ENCODE data around the gene GBF1. TPM values are rescaled to one million over a fixed set of nuclear protein-coding genes. Genes with fewer than 3 reads are reported as not detected.

GBF1 gene
- polyA plus RNA-seq, 1 donor from 2014 or later, result 14.9 TPM

DNA sequence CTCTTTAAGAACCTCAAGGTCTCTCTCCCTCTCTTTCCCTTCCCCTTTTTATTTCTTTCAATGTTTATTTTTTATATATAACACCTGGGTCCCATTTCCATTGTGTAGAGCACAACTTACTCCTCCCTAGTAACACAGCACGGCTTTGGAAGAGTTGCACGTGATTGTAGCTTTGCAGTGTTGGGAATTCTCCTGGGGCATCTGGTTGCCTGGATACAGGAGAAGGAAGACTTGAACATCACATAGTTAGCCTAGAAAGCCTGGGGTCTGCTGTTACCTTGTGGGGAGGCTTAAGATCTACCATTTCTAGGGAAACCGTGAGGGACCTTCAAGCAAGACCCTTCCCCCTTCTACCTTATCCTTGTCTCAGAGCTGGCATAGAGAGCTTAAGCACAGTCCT, 109.1 kb downstream of the GBF1 start:
- Histone ChIP-seq H4K20me1 (ENCODE audit: insufficient read depth) (no peaks in the 10 kb centered on the region), H3K27me3 (ENCODE audit: insufficient read depth, low read depth, low read length) (no peaks in the 10 kb centered on the region), H3K79me2 (replicated peaks; ENCODE audit: insufficient read depth, low read length) (no peaks in the 10 kb centered on the region), H3K36me3 (ENCODE audit: insufficient read depth, low read length) (no peaks in the 10 kb centered on the region), H3K27ac (ENCODE audit: low read length) (peak overlapping the region; percentile 53), H3K4me3 (ENCODE audit: low read length) (peak overlapping the region; percentile 46), H3F3A (ENCODE audit: insufficient read depth, low read length, poor library complexity, severe bottlenecking) (no peaks in the 10 kb centered on the region), H3K4me2 (ENCODE audit: low read length) (no peak overlapping the region), H3K9me3 (ENCODE audit: low read length) (no peaks in the 10 kb centered on the region), H3K9me2 (ENCODE audit: insufficient read depth, low read length) (no peaks in the 10 kb centered on the region), H2AFZ (ENCODE audit: low read depth, low read length) (no peak overlapping the region), H3K9ac (ENCODE audit: low read length) (peak overlapping the region; percentile 16)
- no peak for TF ChIP-seq TAF1 (IDR thresholded peaks at IDR 0.05; ENCODE audit: low read depth)
- TF ChIP-seq, protein P1, sequence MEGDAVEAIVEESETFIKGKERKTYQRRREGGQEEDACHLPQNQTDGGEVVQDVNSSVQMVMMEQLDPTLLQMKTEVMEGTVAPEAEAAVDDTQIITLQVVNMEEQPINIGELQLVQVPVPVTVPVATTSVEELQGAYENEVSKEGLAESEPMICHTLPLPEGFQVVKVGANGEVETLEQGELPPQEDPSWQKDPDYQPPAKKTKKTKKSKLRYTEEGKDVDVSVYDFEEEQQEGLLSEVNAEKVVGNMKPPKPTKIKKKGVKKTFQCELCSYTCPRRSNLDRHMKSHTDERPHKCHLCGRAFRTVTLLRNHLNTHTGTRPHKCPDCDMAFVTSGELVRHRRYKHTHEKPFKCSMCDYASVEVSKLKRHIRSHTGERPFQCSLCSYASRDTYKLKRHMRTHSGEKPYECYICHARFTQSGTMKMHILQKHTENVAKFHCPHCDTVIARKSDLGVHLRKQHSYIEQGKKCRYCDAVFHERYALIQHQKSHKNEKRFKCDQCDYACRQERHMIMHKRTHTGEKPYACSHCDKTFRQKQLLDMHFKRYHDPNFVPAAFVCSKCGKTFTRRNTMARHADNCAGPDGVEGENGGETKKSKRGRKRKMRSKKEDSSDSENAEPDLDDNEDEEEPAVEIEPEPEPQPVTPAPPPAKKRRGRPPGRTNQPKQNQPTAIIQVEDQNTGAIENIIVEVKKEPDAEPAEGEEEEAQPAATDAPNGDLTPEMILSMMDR (IDR thresholded peaks at IDR 0.05; ENCODE audit: poor library complexity, severe bottlenecking), result no peak
- no peak for TF ChIP-seq SMC3 (conservative IDR thresholded peaks at IDR 0.05; ENCODE audit: poor library complexity)
- TF ChIP-seq RAD21 (conservative IDR thresholded peaks at IDR 0.05), result no peak
- TF ChIP-seq EP300 (conservative IDR thresholded peaks at IDR 0.05; ENCODE audit: poor library complexity, severe bottlenecking), result no peak
- no peak for TF ChIP-seq POLR2AphosphoS5 (IDR thresholded peaks at IDR 0.05)
- TF ChIP-seq EZH2 (IDR thresholded peaks at IDR 0.05; ENCODE audit: borderline replicate concordance, insufficient read depth, low read length, poor library complexity, severe bottlenecking), result no peak
- TF ChIP-seq MXI1 (conservative IDR thresholded peaks at IDR 0.05; ENCODE audit: poor library complexity, severe bottlenecking), result no peak
- TF ChIP-seq, protein P2, sequence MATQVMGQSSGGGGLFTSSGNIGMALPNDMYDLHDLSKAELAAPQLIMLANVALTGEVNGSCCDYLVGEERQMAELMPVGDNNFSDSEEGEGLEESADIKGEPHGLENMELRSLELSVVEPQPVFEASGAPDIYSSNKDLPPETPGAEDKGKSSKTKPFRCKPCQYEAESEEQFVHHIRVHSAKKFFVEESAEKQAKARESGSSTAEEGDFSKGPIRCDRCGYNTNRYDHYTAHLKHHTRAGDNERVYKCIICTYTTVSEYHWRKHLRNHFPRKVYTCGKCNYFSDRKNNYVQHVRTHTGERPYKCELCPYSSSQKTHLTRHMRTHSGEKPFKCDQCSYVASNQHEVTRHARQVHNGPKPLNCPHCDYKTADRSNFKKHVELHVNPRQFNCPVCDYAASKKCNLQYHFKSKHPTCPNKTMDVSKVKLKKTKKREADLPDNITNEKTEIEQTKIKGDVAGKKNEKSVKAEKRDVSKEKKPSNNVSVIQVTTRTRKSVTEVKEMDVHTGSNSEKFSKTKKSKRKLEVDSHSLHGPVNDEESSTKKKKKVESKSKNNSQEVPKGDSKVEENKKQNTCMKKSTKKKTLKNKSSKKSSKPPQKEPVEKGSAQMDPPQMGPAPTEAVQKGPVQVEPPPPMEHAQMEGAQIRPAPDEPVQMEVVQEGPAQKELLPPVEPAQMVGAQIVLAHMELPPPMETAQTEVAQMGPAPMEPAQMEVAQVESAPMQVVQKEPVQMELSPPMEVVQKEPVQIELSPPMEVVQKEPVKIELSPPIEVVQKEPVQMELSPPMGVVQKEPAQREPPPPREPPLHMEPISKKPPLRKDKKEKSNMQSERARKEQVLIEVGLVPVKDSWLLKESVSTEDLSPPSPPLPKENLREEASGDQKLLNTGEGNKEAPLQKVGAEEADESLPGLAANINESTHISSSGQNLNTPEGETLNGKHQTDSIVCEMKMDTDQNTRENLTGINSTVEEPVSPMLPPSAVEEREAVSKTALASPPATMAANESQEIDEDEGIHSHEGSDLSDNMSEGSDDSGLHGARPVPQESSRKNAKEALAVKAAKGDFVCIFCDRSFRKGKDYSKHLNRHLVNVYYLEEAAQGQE (IDR thresholded peaks at IDR 0.05; ENCODE audit: borderline replicate concordance), result no peak

DNA sequence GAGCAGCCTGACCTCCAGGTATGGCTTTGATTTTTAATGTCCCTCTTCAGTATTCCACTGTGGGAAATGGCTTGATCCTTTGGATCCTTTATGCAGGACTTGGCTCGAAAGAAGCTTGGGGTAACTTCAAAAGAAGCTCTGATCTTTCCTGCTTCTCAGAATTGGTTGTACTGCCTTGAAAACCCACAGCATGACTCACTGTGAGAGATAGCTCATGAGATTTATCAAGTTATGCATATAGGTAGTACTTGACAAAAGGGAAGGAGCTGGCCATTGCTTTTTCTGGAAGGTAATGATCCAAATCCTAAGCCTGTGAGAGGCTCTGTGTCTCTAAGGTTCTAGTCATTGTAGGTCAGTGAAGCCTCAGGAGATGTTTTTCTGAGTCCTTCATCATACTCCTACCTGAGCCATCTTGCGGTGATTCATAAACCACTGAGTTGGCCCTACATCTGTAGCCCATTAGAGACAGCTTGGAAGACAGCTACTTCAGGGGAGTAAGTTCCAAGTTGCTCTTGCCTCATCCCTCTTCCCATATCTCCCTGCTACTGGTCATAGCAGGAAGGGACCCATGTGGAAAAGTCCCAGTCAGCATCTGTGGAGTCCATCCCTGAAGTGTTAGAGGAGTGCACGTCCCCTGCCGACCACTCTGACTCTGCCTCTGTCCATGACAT, 113.5 kb downstream of the GBF1 start:
- Histone ChIP-seq H3K27me3 (ENCODE audit: insufficient read depth, low read depth, low read length) (no peaks in the 10 kb centered on the region), H3K27ac (ENCODE audit: low read length) (no peak overlapping the region), H3F3A (ENCODE audit: insufficient read depth, low read length, poor library complexity, severe bottlenecking) (no peaks in the 10 kb centered on the region), H3K9me3 (ENCODE audit: low read length) (no peaks in the 10 kb centered on the region), H3K4me2 (ENCODE audit: low read length) (no peak overlapping the region), H4K20me1 (ENCODE audit: insufficient read depth) (no peaks in the 10 kb centered on the region), H3K79me2 (replicated peaks; ENCODE audit: insufficient read depth, low read length) (no peaks in the 10 kb centered on the region), H3K36me3 (ENCODE audit: insufficient read depth, low read length) (peaks cover 6% of the 10 kb centered on the region), H3K9me2 (ENCODE audit: insufficient read depth, low read length) (no peaks in the 10 kb centered on the region), H2AFZ (ENCODE audit: low read depth, low read length) (no peak overlapping the region), H3K4me3 (ENCODE audit: low read length) (no peak overlapping the region), H3K9ac (ENCODE audit: low read length) (no peak overlapping the region)
- no peak for TF ChIP-seq TAF1 (IDR thresholded peaks at IDR 0.05; ENCODE audit: low read depth)
- TF ChIP-seq, protein P2 (IDR thresholded peaks at IDR 0.05; ENCODE audit: borderline replicate concordance), result no peak

Measured in neural cell (in vitro differentiated cells).